ENCODE results near the gene SETD5.
A peak's percentile ranks its signal among the peaks of the same experiment; 100 is the strongest.

SETD5 gene

GRCh38 chr3:9412293-9412692 is 14.9 kb downstream of the SETD5 start:
- DNase-seq, result no peak

GRCh38 chr3:9414826-9415225 is 17.4 kb downstream of the SETD5 start:
- DNase-seq, result no peak

GRCh38 chr3:9415485-9416138 is 18.2 kb downstream of the SETD5 start:
- DNase-seq, result no peak

- DNase-seq, result no peak
Measured at GRCh38 chr3:9416139-9416780, 18.8 kb downstream of the SETD5 start.

GRCh38 chr3:9420850-9421549 is 23.6 kb downstream of the SETD5 start:
- DNase-seq, result no peak

GRCh38 chr3:9422712-9423424 is 25.5 kb downstream of the SETD5 start:
- peak; percentile 16 to 71 for DNase-seq

- DNase-seq, result no peak
Measured at GRCh38 chr3:9428411-9428810, 31.0 kb downstream of the SETD5 start.

- DNase-seq, result no peak
Measured at GRCh38 chr3:9430733-9431132, 33.3 kb downstream of the SETD5 start.

GRCh38 chr3:9433627-9434521 is 36.5 kb downstream of the SETD5 start:
- no peak for DNase-seq

- no peak for DNase-seq
Measured at GRCh38 chr3:9435316-9435715, 37.9 kb downstream of the SETD5 start.

GRCh38 chr3:9439331-9439730 is 41.9 kb downstream of the SETD5 start:
- DNase-seq, result no peak

GRCh38 chr3:9441501-9442221 is 44.2 kb downstream of the SETD5 start:
- no peak for DNase-seq

- DNase-seq, result no peak
Measured at GRCh38 chr3:9448071-9448470, 50.7 kb downstream of the SETD5 start.

GRCh38 chr3:9448643-9449042 is 51.2 kb downstream of the SETD5 start:
- no peak for DNase-seq

GRCh38 chr3:9450126-9450525 is 52.7 kb downstream of the SETD5 start:
- DNase-seq, result no peak

GRCh38 chr3:9450991-9451390 is 53.6 kb downstream of the SETD5 start:
- no peak for DNase-seq

GRCh38 chr3:9452417-9452816 is 55.0 kb downstream of the SETD5 start:
- no peak for DNase-seq

- DNase-seq, result no peak
Measured at GRCh38 chr3:9455596-9456131, 58.2 kb downstream of the SETD5 start.

GRCh38 chr3:9467451-9467850 is 70.0 kb downstream of the SETD5 start:
- DNase-seq, result no peak

GRCh38 chr3:9468460-9468859 is 71.0 kb downstream of the SETD5 start:
- DNase-seq, result no peak

GRCh38 chr3:9469986-9470385 is 72.6 kb downstream of the SETD5 start:
- DNase-seq, result no peak
